ENCODE results near the gene PTPRQ.
"Not testable (repeated sequence)": the region's sequence is repeated elsewhere in the genome, so short reads cannot be mapped to it uniquely, and the experiment has no call there.

The PTPRQ gene

DNA sequence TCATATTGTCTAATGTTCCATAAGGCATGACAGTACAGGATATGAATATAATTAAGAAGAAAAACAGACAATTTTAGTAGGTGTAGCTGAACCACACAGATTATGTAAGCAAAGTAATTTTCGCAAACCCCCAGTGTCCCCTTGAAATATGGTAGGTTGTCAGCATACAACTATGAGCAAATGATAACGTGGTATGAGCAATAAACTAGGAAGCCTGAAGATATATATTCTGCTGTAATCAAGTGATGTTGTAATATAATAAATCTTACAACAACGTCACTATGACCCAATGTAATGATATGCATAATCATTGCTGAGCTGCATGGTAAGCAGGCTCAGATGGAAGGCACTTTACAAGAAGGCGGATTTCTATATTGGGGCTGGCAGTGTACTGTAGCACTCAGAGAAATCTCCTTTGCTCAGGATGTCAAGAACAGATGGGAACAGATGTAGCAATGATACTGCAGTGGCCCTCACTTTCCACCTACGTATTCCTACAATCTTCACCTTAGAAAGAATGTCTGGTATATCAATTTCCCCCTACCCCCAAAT lies 215.6 kb downstream of the PTPRQ start:
- no peak for DNase-seq

DNA sequence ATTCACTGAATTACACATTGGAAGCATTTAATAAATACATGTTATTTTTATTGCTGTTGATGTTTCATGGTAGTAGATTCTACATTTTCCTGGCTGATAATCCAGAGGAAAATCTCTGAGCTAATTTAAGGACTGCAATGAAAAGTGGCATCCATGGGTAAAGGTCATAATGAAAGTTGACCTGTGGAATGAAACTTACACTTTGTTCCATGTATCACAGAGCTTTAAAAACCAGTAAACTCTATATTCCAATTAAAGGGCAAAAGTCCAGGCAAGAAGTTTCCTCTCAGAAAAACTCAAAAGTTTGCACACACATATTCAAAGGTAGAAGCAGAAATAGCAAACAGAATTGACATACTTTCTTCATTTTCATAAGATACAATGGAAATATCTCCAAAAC lies 218.6 kb downstream of the PTPRQ start:
- DNase-seq: no peak

DNA sequence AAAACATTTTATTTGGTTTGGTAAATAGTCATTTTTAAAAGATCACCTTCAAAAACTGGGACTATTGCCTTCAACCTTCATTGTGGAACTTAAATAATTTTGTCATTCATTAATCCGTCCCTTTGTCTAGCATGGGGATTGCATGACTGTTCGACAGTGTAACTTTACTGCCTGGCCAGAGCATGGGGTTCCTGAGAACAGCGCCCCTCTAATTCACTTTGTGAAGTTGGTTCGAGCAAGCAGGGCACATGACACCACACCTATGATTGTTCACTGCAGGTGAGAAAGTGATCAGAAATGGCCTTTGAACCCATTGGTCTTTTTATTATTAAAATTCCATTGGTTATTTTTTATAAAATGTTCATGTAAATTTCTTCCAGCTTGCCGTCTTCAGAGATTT lies 226.2 kb downstream of the PTPRQ start:
- no peak for DNase-seq

DNA sequence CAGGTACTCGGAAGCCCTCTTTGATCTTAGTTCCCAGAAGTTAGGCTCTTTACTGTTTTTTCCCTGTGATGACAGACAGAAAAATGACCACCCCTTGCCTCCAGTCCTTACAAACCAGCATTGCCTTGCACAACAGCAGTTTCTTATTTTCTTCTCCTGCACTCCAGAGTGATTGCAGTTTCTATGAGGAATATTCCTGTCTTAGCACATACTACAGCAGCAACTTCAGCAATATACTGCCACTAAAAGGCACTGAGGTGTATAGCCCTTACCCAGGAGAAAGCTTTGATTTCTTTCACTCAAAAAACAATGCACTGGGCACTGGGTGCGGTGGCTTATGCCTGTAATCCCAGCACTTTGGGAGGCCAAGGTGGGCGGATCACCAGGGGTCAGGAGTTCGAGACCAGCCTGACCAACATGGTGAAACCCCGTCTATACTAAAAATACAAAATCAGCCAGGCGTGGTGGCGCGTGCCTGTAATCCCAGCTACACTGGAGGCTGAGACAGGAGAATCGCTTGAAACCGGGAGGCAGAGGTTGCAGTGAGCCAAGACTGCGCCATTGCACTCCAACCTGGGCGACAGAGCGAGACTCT lies 232.1 kb downstream of the PTPRQ start:
- DNase-seq: not testable (repeated sequence)

DNA sequence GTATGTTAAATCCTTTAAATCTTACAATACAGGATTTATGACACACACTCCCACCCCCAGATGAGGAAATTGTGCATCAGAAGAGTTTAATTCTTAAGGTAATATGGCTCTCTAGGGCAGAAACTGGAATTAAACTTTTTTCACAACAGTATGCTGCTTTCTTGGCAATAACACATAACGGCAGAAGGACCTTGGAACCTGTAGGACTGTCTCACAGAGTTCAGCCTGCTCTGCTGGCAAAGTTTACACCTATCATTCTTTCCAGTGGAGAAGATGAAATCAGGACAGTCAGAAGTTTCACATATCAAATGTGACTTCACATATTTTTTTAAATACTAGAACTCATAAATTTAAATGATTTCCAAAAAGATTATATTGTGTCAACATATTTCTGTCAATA lies 232.8 kb downstream of the PTPRQ start:
- DNase-seq: no peak

DNA sequence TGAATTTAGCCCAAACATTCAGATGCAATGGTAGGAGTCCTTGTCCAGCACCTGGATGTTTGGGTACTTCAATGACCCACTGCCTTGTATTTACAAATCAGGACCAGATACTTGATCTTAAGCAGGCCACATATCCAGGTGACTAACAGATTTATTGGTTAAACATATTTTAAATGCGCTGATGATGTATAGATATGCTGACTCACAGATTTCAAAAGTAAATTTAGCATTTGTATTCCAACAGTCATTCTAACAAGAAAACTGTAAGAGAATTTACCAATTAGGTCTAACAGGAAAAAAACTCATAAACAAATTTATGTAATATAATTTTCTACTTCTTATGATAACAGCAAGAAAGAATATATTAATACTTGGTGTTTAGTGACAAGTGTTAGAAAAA lies 234.0 kb downstream of the PTPRQ start:
- no peak for DNase-seq

DNA sequence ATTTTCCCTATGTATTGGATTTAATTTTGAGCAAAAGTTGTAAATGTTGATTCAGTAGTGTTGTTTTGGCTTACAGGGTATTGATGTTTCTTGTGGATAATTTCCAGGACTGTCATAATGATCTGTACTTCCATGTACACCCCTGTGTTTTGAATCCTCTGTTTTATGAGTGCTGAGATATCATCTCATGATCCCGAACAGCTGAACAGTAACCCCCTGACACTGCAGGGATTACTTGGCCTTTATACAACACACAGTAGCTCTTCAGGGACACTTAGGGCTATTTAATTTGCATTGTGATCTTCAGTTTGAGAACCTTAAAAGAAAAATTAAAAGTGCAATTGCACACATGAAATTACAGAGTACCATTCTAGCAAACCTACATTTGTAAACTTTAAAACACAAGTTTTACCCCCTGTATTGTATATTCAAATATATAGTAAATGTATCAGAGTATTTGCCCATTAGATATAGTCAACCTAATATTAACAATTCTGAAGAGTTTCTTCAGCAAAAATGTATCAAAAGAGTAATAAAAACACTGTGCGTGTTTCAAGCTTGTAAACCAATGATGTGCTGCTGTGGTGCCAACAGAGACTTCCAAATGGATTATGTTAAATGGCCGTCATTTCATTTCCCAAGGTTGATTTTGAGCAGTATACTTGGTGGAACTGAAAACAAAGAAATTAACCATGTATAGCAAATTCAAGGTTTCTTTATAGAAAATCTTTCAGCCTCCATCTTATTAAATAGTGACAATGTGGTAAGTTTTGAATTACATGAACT lies 235.5 kb downstream of the PTPRQ start:
- no peak for DNase-seq

DNA sequence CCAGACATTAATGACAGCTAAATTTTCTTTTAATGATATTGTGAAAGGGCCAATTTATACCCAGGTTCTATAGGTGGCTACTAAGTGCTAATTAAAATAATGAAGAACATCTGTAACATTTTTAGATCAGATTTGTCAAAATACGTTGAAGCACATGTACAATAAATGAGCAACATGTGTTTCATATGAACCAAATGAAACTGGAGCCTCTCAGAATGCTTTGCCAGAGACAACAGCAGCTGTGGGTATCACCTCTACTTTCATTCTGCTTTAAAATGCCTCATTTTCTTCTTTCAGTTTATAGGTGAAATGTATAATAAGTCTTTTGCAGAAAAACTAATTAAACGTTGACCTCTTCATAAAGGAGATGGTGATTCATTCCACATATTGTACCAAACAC lies 237.3 kb downstream of the PTPRQ start:
- DNase-seq: peak; percentile 32

DNA sequence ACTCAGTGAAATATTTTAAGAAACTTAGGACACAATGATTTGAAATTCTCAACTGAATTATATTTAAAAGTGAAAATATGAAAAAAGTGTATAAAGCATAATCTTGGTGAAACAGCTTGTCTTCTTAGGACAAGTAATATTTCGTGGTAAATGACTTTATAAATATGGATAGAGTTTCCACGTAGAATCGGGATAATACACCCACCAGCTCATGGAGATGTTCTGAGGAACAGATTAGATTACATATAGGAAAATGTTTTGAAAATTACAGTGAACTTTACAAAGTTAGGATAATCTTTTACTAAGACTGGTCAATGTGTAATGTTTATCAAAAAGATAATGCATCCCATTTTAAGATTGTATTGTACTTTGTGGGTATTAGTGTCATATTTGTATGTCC lies 237.8 kb downstream of the PTPRQ start:
- DNase-seq: no peak

DNA sequence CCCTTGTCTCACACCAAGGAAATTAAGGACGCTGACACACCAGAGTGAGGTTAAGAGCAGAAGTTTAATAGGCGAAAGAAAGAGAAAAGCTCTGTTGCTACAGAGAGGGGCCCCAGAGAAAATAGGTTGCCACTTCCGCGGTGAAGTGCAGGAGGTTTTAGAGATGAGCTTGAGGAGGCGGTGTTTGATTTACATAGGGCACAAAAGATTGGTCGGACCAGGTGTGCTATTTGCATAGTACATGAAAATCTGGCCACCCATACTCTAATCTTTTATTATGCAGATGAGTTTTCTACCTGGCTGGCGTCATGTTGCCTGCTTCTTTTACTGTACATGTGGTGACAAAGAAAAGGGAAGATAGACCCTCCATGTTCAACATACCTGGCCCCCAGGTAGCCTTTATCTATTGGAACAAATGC lies 240.1 kb downstream of the PTPRQ start:
- no peak for DNase-seq

DNA sequence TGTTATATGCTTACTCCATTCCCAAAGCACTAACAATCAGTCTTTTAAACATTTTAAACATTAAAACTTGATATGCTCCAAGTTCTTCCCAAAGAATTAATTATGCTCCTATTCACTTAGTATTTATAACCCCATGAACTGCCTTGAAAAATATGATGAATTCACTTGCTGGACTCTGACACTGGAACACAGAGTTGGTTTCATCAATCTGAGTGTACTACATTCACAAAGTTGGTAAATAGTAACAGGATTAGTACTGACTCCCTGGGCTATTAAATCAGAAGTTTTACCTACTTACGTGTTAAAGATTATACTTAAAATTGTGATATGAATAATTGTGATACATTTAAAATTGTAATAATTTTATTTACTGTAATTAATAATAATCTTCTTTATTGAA lies 246.1 kb downstream of the PTPRQ start:
- no peak for DNase-seq

DNA sequence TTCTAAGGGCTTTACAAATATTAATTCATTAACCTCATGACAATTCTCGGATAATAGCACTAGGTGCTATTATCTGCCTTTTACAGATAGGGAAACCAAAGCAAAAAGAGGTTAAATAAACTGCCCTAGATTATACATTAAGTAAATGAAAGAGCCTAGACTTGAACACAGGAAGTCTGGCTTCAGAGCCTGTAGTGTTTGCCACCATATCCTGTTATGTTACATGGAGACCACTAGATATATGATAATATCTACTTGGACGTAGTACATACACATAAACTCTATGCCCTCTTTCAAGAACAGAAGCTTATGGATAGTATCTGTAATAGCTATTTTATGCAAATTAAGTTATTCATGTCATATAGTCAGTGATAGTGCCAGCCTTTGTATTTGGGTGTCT lies 246.5 kb downstream of the PTPRQ start:
- DNase-seq: no peak

DNA sequence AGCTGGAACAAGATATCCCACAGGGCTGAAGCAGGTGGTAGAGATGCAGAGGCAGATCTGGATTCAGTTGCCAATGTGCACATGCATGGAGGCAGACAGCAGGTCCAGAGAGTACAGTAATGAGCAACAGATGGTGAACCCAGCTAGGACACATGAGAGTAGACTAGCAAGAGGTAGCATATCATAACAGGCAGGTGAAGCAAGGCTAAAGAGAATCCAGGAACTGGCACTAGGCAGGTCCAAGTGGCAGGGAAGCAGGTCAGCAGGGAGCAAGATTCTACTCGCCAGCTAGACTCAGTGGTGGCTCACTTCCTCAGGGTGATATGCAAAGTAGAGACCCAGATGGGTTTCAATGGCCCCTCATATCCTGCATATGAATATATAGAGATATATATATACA lies 248.1 kb downstream of the PTPRQ start:
- DNase-seq: no peak

DNA sequence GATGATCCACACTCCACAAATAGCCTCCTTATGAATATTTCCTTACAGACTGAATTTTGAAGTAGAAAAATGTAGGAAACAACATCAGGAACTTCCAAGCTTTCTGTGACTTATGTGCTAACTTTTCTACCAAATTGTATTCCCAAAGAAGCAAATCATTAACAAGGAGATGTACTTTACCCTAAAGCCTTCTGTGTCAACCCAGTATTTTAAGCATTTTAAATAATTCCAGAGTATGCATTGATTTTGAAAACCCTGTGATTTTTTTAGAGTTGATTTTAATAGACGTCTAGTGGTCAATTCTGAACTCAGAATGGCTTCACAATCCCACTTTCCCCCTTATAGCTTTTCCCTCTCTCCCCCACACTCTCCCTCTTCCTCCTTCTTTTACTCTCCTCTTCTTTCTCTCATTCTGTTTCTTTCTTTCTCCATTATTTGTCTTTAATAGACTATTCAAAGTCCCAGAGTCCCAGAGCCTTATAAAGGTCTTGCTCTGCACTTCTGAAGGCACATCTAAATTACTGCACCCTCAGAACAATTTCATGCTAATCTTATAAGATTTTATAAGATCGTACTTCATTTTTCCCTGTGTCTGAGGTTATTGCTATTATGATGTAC lies 253.3 kb downstream of the PTPRQ start:
- DNase-seq: no peak

DNA sequence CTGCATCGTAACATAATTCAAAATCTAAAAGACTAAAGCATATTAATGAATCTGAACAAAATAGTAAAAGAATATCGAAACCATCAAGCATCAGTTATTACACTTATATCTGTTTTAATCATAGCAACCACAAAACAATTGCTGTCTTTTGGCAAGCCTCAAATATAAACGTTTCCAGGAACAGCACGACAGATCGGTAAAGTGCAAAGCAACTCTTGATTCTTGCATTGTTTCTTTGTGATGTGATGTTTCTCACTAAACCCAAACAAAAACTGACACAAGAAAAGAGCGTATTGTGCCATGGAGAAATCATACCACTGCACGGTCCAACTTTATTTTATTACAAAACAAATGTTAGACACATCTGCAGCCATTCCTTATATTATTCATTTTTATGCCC lies 254.2 kb downstream of the PTPRQ start:
- DNase-seq: no peak

DNA sequence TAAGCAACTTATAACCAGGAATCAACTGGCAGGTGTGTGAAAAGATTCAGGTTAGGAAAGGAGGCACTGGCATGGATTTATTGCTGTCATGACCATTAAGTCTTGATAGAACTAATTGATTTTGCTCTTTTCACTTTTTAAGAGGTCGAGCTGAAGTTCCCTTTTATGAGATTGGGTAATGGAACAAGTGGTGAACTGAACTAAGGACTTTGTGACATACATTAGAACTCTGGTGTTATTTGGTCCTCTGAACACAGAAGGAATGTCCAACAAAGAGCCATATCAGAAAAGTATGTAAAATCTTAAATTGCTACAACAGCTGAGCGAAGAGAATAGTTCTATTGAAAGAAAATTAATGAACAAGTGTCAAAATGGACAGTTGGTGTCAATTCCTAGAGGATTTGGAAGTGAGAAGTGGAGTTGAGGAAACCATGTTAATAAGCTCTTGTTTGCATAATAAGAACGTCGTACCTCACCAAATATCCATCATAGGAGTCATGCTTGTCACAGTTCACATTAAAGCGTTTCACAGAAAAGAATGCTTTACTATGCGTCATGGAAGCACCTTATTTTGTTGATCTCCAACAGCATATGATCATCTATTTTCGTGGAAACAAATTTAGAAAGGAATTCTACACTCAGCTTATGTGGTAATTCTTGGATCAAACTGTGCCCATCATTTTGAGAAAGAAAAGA lies 255.0 kb downstream of the PTPRQ start:
- DNase-seq: no peak

DNA sequence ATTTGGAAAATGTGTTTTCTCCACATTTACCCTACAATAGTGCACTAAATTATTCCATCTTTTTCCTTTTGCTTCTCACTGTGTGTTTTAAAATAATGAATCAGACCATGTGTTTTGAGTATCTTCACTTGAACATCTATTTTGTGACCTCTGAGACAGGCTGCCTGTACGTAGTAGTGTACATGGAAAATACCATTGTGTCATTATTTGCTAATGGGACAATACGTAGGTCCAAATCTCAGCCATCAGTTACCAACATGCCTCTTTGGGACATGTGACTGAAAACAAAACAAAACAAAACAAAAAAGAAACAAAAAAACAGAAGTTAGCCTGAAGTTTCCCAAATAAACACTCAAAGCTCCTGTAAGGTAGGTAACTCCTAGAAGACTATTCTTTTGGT lies 256.3 kb downstream of the PTPRQ start:
- DNase-seq: no peak

DNA sequence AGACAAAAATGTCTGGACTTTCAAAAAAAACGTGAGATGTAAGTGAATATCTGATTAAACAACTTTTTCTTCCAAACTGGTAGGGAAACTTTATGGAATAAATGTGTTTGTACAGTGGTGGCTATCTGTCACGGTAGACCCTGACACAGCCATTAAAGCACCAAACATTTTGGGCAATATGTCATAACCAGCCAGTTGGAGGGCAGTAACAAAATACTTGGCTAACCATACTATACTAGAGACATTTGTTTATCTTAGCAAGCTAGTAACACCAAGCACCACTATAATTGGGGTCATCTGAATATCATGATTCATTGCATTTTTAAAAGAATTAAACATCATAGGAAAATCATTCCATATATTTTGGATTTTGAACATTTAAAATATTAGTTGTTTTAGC lies 257.4 kb downstream of the PTPRQ start:
- no peak for DNase-seq

DNA sequence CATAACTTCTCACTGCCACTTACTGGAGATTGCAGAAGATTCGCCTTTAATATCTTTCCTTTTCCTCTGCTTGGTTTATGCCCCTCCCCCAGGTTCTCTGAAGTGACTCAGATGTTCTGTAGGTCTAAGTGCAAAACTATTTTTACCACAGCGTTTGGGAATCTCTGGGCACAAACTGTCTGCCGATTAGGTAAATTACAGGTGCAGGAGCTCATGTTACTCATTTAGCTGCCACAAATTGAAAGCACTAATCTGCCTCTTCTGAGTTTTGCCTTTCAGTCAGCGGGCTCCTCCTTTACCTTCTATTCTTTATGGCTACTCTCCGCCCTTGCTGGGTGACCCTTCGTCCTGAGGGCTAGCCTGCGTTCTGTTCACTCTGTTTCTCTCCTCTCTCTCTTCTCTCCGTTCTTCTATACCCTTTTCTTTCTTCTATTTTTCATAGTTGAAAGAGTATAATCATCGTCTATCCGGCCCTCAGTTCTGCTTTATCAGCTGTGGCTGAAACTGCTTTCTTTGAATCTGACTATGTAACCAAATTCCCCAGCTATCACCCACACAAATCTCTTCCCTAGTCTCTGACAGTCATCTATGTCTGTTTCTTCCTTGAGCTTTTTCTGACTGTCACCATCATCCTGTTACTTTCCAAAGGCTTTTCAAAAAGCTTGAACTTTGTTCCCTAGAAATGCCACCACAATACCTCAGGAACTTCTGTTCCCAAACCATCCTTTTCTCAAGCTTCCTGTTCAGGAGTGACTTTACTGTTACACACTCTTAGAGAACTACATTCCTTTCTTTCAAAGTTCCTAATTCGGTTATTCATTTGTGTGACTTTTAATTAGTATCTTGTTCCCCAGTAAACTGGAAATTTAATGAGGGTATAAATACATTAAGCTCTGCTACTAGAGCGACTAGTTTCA lies 259.1 kb downstream of the PTPRQ start:
- no peak for DNase-seq

DNA sequence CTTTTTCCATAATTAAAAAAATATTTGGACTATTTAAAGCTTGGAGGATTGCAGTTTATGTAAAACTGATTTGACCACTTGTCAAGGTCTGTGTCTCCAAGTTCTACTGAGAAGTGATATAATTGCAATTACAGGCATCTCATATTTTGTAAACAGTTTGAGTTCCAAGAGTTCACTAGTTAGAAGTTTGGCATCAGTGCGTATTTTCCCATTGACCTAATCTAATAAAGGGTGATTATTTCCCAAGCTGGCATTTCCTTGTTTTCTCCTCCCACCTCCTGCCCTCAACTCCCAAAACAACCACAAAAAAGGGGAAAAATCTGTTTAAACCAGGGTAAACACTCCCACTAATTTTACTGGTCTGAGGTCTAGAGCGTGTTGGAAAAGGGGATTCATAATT lies 260.4 kb downstream of the PTPRQ start:
- DNase-seq: no peak

DNA sequence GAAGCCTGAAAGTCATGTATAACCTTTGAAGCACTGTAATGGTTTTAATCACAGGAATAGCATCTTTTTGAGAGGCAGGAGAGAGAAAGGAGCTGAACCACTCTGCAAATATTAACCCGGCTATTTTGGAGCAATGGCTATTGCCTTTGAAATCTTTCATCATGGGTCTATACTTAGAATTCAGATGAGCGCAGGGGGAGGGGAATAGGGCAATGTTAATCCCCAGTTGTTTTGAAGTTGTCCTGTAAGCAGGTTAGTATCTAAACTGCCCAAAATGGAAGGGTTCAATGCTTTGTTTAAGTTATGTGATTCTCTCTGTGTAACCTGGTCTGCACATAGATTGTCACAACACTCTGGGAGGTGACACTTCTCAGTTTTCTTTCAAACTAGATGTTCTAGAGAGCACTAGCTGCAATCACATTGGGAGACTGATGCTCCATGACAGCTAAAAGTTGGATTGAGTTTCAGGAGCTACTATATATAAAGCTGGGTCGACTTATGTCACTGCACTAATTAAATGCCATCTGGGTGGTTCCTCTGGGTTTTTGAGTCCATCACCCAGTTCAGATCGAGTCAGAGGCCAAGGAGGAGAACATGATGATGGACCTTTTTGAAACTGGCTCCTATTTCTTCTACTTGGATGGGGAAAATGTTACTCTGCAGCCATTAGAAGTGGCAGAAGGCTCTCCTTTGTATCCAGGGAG lies 263.2 kb downstream of the PTPRQ start, which contains the start of gene MYF6:
MYF6 (plus strand) TSS at position 509 of the 704 bp plus-strand sequence; CDS start at position 595, 86 bp downstream.
- no peak for DNase-seq
